K562 (cell line): ENCODE measurements around the gene DYNC2I2.

ENCODE experiments used
- BCLAF1 ChIP-seq, 2 experiments: fragments of 450-650 bp in 1 of 2; IDR thresholded peaks; 2 replicates each; pipeline ENCODE4 v1.6.1; 2011 to 2017; ENCODE audit warnings: low read depth in 2 of 2, antibody characterized with exemption in 1 of 2, borderline replicate concordance in 1 of 2, low read length in 1 of 2, mild to moderate bottlenecking in 1 of 2, mixed read lengths in 1 of 2; ENCODE audit not compliant: control insufficient read depth in 1 of 2
- ELK1 ChIP-seq: sonication (generic); formaldehyde crosslinking; IDR thresholded peaks from 2 replicates; pipeline ENCODE4 v1.8.1; 2022; ENCODE audit warnings: missing genetic modification reagents
- FOXK1 ChIP-seq: sonication (generic); formaldehyde crosslinking; IDR thresholded peaks from 2 replicates; pipeline ENCODE4 v1.8.0; 2022; ENCODE audit warnings: missing genetic modification reagents, mild to moderate bottlenecking, borderline replicate concordance
- HDAC2 ChIP-seq: fragments of 450-650 bp; IDR thresholded peaks from 2 replicates; pipeline ENCODE4 v1.6.1; 2016; ENCODE audit warnings: mild to moderate bottlenecking
- JUND ChIP-seq, 2 experiments: IDR thresholded peaks; 2 replicates in 1 of 2; 3 replicates in 1 of 2; pipeline ENCODE4 v1.6.1; 2011; ENCODE audit warnings: borderline replicate concordance in 2 of 2, low read depth in 2 of 2, low read length in 2 of 2, improper control_type of control experiment in 1 of 2, missing biosample characterization in 1 of 2, missing genetic modification characterization in 1 of 2, missing genetic modification reagents in 1 of 2
- MEF2A ChIP-seq: IDR thresholded peaks from 2 replicates; pipeline ENCODE4 v1.6.1; 2011; ENCODE audit warnings: low read depth, mild to moderate bottlenecking, low read length, moderate library complexity; ENCODE audit not compliant: control insufficient read depth
- TCF7L2 ChIP-seq: fragments of 150-350 bp; IDR thresholded peaks from 2 replicates; pipeline ENCODE4 v1.6.1; 2016; ENCODE audit warnings: low read depth, mild to moderate bottlenecking, low read length, moderate library complexity
- U2AF1 ChIP-seq: fragments of 200-400 bp; formaldehyde crosslinking; optimal IDR thresholded peaks from 2 replicates; pipeline ENCODE3; 2017; ENCODE audit warnings: mild to moderate bottlenecking, low read depth, low read length, moderate library complexity
- ZNF121 ChIP-seq: sonication (generic); formaldehyde crosslinking; conservative IDR thresholded peaks from 2 replicates; pipeline ENCODE4 v1.8.0; 2022; ENCODE audit warnings: missing genetic modification reagents
- TF ChIP-seq, protein P1 (sequence below): sonication (generic); formaldehyde crosslinking; IDR thresholded peaks from 2 replicates; pipeline ENCODE4 v1.8.0; 2022; ENCODE audit warnings: mild to moderate bottlenecking, missing genetic modification reagents, borderline replicate concordance

DNA sequence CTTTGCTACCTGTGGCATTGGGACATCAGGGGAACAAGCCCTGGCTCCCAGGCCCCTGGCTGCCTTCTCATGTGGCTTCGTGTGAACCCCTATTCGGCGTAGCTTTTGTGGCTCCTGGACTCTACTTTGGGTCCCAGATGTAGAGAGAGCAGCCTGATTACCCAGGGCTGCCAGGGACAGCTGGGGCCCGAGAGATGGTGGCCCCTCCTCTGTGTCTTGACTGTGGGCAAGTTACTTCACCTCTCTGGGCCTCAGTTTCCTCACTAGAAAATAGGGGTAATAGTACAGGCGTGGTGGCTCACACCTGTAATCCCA, 47.7 kb upstream of the DYNC2I2 start:
- TF ChIP-seq FOXK1 (CRISPR knock-in tag), result no peak
- TF ChIP-seq MEF2A, result no peak
- no peak for TF ChIP-seq ELK1
- TF ChIP-seq TCF7L2, result no peak
- no peak for TF ChIP-seq U2AF1
- TF ChIP-seq JUND (IDR thresholded peaks at IDR 0.05; ENCODE audit: borderline replicate concordance, low read depth, low read length), result no peak
- no peak for TF ChIP-seq JUND (tag; IDR thresholded peaks at IDR 0.05; ENCODE audit: borderline replicate concordance, low read depth, low read length)
- TF ChIP-seq, protein P1, sequence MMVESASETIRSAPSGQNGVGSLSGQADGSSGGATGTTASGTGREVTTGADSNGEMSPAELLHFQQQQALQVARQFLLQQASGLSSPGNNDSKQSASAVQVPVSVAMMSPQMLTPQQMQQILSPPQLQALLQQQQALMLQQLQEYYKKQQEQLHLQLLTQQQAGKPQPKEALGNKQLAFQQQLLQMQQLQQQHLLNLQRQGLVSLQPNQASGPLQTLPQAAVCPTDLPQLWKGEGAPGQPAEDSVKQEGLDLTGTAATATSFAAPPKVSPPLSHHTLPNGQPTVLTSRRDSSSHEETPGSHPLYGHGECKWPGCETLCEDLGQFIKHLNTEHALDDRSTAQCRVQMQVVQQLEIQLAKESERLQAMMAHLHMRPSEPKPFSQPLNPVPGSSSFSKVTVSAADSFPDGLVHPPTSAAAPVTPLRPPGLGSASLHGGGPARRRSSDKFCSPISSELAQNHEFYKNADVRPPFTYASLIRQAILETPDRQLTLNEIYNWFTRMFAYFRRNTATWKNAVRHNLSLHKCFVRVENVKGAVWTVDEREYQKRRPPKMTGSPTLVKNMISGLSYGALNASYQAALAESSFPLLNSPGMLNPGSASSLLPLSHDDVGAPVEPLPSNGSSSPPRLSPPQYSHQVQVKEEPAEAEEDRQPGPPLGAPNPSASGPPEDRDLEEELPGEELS, result no peak
- no peak for TF ChIP-seq BCLAF1 (IDR thresholded peaks at IDR 0.05; ENCODE audit: borderline replicate concordance in 1 of 2, control insufficient read depth in 1 of 2, low read depth in 2 of 2, low read length in 1 of 2)
- TF ChIP-seq HDAC2, result no peak
- no peak for TF ChIP-seq ZNF121
